Mucosa of descending colon (tissue), 3 donors: ENCODE data around the gene CD69. TPM values are rescaled to one million over a fixed set of nuclear protein-coding genes. Genes with fewer than 3 reads are reported as not detected.

Source experiments
- ATAC-seq: fragments of 200-7000 bp; cut with Tn5 transposase; one replicate; pipeline ENCODE4 v1.9.1; 2020; ENCODE audit warnings: mild to moderate bottlenecking, moderate library complexity
- DNase-seq, 3 donors: peaks; one replicate each; pipeline ENCODE4 v3.0.0-alpha.2; 2020
- H3K36me3 ChIP-seq: fragments of 200-600 bp; one replicate; pipeline ENCODE4 v1.8.0; 2021; ENCODE audit warnings: low read depth, mild to moderate bottlenecking
- H3K4me1 ChIP-seq: fragments of 200-600 bp; one replicate; pipeline ENCODE4 v1.8.0; 2021; ENCODE audit warnings: low read depth, mild to moderate bottlenecking
- H3K4me3 ChIP-seq: fragments of 200-600 bp; one replicate; pipeline ENCODE4 v1.8.0; 2021; ENCODE audit warnings: mild to moderate bottlenecking
- H3K9me3 ChIP-seq: fragments of 200-600 bp; one replicate; pipeline ENCODE4 v1.8.0; 2021; ENCODE audit warnings: mild to moderate bottlenecking
- intact Hi-C, 2 donors: fragments of 100-400 bp; cut with DNase I in 1 of 2; cut with micrococcal nuclease in 1 of 2; formaldehyde crosslinking; loops; one replicate each; pipeline versions ENCODE4 v1.11.0 to v1.11.1; 2022; cut with DNase I, micrococcal nuclease
- total RNA-seq, 3 donors: library from RNA; stranded (reverse); fragmentation: NEBNext Ultra II Directional in 2 of 3; extraction: Animal tissue kit (Norgen Biotek cat#: 25700) in 2 of 3; gene quantifications; one replicate each; pipeline versions ENCODE4 v1.2.1 to v1.2.4, GENCODE V29; 2021 to 2023
- TF ChIP-seq, protein P1 (sequence below): fragments of 200-600 bp; IDR thresholded peaks from one replicate; pipeline ENCODE4 v1.8.0; 2022; ENCODE audit warnings: antibody characterized with exemption, mild to moderate bottlenecking
- donor health status: DM: no; HTN: no; CAD: no; lungs with moderate emphysema.
- donor health status: DM: no; HTN: no; CAD: no.
- donor health status: DM: no; HTN: yes; CAD: no.

Gene CD69
- total RNA-seq, 3 donors from 2014 or later, result 2.4 to 4.7 (median 3.2) TPM

DNA sequence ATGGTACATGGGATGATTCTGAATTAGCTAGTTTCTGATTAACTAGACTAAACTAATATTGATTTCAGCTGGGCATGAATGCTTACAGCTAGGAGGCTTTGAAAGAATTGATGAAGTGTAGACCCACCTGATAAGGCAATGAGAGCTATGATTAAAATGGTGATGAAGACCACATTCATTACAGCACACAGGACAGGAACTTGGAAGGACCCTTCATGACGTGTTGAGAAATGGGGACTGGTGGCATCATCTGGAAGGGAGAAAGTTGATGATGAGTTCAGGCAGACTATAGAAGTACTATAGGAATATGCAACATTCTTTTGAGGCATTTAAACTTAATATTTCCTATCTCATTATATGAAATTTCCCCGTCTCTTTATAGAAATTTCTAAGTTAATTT lies 4.5 kb downstream of the CD69 start:
- Histone ChIP-seq H3K4me1 (no peaks in the 10 kb centered on the region), H3K4me3 (no peak overlapping the region), H3K36me3 (no peaks in the 10 kb centered on the region), H3K9me3 (no peaks in the 10 kb centered on the region)
- intact Hi-C loops, result loop anchor here in 1 of 2 donors (10.0 kb wide), 1 partner anchor 169 kb away; no protein-coding TSS in a partner anchor
- no peak for ATAC-seq
- TF ChIP-seq, protein P1, sequence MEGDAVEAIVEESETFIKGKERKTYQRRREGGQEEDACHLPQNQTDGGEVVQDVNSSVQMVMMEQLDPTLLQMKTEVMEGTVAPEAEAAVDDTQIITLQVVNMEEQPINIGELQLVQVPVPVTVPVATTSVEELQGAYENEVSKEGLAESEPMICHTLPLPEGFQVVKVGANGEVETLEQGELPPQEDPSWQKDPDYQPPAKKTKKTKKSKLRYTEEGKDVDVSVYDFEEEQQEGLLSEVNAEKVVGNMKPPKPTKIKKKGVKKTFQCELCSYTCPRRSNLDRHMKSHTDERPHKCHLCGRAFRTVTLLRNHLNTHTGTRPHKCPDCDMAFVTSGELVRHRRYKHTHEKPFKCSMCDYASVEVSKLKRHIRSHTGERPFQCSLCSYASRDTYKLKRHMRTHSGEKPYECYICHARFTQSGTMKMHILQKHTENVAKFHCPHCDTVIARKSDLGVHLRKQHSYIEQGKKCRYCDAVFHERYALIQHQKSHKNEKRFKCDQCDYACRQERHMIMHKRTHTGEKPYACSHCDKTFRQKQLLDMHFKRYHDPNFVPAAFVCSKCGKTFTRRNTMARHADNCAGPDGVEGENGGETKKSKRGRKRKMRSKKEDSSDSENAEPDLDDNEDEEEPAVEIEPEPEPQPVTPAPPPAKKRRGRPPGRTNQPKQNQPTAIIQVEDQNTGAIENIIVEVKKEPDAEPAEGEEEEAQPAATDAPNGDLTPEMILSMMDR, result no peak
- DNase-seq, result no peak

DNA sequence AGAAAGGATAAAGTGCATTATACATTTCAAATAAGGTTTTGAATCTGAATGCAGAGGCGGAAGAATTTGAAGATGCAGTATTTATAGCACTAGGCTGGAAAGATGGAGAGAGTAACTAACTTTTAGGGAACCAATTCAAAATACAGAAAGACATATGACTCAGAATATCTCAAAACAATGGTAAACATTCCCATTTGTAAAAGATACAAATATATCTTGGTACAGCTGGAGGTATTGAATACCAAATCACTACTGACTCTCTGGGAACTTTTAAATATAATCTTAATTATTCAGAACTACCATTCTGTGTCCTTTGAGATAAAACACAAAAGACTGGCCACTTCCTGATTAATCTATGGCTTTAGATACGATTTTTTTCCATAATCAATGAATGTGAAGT lies 5.1 kb downstream of the CD69 start:
- Histone ChIP-seq H3K9me3 (no peaks in the 10 kb centered on the region), H3K4me1 (peaks cover 5% of the 10 kb centered on the region), H3K36me3 (no peaks in the 10 kb centered on the region), H3K4me3 (no peak overlapping the region)
- no peak for ATAC-seq
- DNase-seq, result no peak
- intact Hi-C loops, result loop anchor here in 1 of 2 donors (10.0 kb wide), 1 partner anchor 169 kb away; no protein-coding TSS in a partner anchor
- TF ChIP-seq, protein P1, result no peak

DNA sequence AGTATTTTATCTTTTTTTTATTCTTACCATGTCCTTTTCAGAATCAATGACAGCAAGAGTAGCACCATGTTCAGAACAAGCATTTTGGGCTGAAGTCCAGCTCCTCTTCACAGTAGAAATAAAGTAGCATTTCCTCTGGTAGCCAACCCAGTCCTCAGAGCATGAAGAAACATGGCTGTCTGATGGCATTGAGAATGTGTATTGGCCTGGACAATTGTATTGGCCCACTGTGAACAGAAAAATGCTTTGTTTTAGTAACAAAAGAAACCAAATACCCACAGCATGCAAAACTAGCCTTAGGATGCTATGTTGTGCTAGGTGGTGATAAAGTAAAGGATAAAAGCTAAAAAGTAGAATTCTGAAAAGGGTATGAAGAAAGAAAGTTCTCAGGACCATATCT lies 5.7 kb downstream of the CD69 start:
- intact Hi-C loops, result loop anchor here in 1 of 2 donors (10.0 kb wide), 1 partner anchor 170 kb away; no protein-coding TSS in a partner anchor
- Histone ChIP-seq H3K4me1 (peaks cover 7% of the 10 kb centered on the region), H3K4me3 (no peak overlapping the region), H3K9me3 (no peaks in the 10 kb centered on the region), H3K36me3 (no peaks in the 10 kb centered on the region)
- TF ChIP-seq, protein P1, result no peak
- DNase-seq (no peak), ATAC-seq (no peak)

DNA sequence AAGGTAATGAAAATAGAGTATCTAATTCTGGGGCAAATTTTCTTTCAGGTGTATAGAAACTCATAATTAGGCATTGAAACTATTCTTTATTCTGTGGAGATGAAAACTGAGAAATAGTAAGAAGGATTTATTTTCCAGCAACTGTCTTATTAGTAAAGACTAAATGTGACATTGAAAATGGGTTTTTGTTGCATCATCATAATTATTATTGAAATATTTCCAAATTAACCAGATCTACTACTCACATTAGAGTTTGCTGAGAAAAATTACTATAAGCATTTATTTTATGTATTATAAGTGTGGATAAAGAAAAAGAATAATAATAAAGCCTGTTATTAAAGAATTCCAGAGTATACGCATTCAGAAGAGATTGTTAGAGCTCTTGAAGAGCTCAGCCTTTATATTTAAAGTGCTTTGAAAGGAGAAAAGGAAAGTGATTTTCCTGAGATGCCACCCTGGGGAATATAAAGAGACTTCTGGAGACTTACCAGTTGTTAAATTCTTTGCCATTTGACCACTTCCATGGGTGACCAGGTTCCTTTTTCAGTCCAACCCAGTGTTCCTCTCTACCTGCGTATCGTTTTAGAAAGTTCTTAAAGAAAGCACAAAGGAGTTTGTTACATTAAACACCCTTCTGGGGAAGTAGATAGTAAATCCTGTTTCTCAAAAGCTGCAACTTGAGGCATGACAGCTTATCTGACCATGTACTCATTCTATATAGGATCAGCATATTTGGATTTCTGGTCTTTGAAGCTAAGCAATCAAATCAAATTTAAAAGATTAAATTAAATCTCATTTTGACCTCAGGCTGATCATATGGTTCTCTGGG lies 6.4 kb downstream of the CD69 start:
- Histone ChIP-seq H3K4me3 (no peak overlapping the region), H3K9me3 (no peaks in the 10 kb centered on the region), H3K4me1 (peaks cover 7% of the 10 kb centered on the region), H3K36me3 (no peaks in the 10 kb centered on the region)
- TF ChIP-seq, protein P1, result no peak
- ATAC-seq, result no peak
- intact Hi-C loops, result loop anchor here in 1 of 2 donors (10.0 kb wide), 1 partner anchor 170 kb away; no protein-coding TSS in a partner anchor
- DNase-seq, result no peak

DNA sequence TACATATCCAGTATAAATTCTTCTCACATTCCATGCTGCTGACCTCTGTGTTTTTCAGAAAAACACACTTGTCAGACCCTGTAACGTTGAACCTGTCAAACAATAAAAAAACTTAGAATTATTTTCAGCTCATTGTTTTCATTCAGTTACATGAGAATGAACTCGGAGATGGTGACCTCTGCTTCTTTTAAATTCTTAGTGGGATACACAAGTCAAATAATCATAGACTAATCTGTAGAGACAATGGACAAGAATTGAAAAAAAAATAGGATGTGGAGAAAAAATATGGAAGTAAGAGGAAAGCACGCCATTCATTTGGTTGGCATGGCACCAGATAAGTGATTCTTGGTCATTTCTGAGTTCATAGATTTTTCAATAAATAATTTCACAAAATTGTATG lies 7.2 kb downstream of the CD69 start:
- ATAC-seq, result no peak
- intact Hi-C loops, result loop anchor here in 1 of 2 donors (10.0 kb wide), 1 partner anchor 171 kb away; no protein-coding TSS in a partner anchor
- Histone ChIP-seq H3K4me1 (peaks cover 7% of the 10 kb centered on the region), H3K4me3 (no peak overlapping the region), H3K9me3 (no peaks in the 10 kb centered on the region), H3K36me3 (no peaks in the 10 kb centered on the region)
- DNase-seq, result no peak
- TF ChIP-seq, protein P1, result no peak
